VCaP (cell line): Measurements from ENCODE around the gene ADRA2B.
A peak's percentile ranks its signal among the peaks of the same experiment; 100 is the strongest.

ENCODE experiments used
- H3K27ac ChIP-seq: fragments of 450-650 bp; 2 replicates; pipeline ENCODE4 v1.5.1; 2017
- TF ChIP-seq, protein P1 (sequence below): fragments of 450-650 bp; conservative IDR thresholded peaks from 2 replicates; pipeline ENCODE4 v1.5.1; 2017; ENCODE audit warnings: mild to moderate bottlenecking, moderate library complexity

ADRA2B gene

DNA sequence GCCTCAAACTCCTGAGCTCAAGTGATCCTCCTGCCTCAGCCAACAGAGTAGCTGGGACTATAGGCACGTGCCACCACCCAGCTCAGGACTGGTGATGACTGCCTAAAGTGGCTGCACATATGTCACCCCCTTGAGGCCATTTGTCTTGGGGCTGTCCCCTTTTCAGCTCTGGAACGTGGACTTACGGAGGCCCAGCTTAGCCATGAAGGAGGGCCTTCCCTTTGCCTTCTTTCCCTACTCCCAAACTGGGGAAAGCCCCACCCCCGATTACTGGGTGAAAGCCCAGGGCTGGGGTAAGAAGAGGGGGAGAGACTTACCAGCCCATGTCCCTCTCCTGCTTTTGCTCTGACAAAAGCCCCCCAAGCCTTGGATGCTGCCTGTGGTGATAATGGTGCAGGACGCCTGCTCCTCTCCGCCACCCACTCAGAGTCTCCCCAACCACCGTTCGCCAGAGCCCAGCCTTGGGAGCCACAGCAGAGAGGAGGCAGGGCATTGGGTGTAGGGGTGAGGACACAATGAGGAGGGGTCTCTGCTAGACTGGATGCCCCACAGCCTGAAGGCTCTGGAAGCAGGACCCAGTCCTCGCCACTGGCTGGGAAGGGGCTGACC is 31.3 kb upstream of the ADRA2B start:
- peak overlapping the region; percentile 93 for H3K27ac ChIP-seq
- TF ChIP-seq, protein P1, sequence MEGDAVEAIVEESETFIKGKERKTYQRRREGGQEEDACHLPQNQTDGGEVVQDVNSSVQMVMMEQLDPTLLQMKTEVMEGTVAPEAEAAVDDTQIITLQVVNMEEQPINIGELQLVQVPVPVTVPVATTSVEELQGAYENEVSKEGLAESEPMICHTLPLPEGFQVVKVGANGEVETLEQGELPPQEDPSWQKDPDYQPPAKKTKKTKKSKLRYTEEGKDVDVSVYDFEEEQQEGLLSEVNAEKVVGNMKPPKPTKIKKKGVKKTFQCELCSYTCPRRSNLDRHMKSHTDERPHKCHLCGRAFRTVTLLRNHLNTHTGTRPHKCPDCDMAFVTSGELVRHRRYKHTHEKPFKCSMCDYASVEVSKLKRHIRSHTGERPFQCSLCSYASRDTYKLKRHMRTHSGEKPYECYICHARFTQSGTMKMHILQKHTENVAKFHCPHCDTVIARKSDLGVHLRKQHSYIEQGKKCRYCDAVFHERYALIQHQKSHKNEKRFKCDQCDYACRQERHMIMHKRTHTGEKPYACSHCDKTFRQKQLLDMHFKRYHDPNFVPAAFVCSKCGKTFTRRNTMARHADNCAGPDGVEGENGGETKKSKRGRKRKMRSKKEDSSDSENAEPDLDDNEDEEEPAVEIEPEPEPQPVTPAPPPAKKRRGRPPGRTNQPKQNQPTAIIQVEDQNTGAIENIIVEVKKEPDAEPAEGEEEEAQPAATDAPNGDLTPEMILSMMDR = no peak

- H3K27ac ChIP-seq = peak overlapping the region; percentile 93
- TF ChIP-seq, protein P1 = no peak
These were observed 30.7 kb upstream of the ADRA2B start for GRCh38 chr2:96146881-96147592.

GRCh38 chr2:96146153-96146880 is 29.9 kb upstream of the ADRA2B start:
- peak overlapping the region; percentile 93 for H3K27ac ChIP-seq
- TF ChIP-seq, protein P1 = no peak

DNA sequence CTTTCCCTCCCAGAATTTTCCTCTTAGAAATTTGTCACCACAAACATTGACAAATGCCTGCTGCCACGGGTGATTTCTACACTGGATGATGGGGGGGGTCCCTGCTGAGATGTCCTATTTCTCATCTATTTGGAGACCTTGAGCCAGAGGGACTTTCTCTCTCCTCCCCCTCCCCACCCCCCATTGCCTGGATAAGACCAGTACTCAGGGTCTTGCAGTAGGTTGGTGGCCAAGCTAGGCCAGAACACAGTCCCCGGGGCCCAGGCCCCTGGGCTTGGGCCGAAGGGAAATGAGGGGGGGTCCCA is 29.4 kb upstream of the ADRA2B start:
- peak overlapping the region; percentile 93 for H3K27ac ChIP-seq
- TF ChIP-seq, protein P1 = no peak

DNA sequence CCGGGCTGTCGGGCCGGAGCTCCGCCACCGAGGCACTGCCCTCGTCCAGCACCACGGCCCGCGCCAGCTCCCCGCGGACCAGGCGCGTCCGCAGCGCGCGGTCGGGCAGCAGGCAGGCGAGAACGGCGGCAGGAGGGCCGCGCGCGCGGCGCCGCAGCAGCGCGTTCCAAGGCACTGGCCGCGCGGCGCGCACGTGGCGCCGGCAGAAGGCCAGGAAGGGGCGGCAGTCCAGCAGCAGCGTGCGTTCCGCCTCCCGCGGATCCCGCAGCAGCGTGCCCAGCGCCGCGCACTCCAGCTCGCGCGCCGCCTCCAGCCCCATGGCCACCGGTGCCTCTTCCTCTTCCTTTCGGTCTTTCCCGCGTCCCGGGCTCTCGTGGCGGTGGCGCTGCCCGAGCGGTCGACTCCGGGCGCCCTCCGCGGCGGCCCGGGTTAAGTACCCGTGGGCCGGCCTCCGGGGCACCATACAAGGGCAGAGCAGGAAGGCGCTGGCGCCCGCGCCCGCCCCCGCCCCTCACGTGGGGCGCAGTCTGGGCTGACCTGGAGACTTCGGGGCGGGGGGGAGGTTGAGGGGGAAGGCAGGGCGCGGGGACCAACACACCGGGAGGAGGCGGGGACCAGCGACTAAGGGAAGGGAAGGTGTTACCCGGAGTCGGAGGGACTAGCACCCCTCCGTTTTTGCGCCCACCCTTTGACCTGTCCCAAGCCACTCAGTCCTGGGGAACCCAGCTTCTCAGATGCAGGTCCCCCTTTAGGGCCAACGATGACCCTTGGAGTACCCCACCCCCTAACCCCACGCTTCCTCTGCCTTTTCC is 28.9 kb upstream of the ADRA2B start, which contains the start of gene DUSP2:
Gene DUSP2 (minus strand): TSS at position 405 of the 812 bp plus-strand sequence. CDS start 86 bp downstream, at position 319.
- peak within 1 kb of the TSS; percentile 93 for H3K27ac ChIP-seq
- TF ChIP-seq, protein P1 = no peak

DNA sequence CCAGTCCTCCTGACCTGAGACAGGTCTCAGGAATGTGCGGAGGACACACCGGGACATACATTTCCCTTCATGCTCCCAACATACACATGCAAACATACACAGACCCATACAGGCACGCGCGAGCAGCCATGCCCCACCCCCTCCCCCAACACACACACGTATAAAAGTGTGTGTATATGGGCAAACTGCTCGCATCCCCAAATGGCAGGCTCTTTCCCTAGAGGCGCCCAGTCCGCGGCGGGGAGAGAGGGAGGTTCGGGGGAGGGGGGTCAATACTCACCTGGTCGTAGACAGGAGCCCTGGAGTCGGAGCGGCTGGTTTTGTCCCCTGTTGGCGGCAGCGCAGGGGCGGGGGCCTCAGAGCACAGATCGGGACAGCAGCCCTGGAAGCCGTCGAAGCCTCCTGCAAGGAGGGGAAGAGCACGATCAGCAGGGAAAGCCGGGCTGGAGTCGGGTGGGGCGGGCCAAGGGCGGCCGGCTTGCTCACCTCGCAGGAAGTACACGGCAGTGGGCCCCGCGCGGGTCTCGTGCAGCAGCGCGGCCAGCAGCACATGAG is 28.2 kb upstream of the ADRA2B start:
- TF ChIP-seq, protein P1 = peak; percentile 21
- peak overlapping the region; percentile 93 for H3K27ac ChIP-seq
